Testis (tissue), 2 donors: ENCODE data around the gene ANXA2.

ENCODE experiments used
- CTCF ChIP-seq, 3 experiments: fragments of 450-650 bp in 2 of 3; fragments of 200-600 bp in 1 of 3; sonication (generic) in 1 of 3; IDR thresholded peaks; one replicate each; pipeline ENCODE4 v1.5.1; 2016 to 2019; ENCODE audit warnings: antibody characterized with exemption in 3 of 3, mild to moderate bottlenecking in 2 of 3, moderate library complexity in 1 of 3
- POLR2A ChIP-seq: fragments of 450-650 bp; IDR thresholded peaks from one replicate; pipeline ENCODE4 v1.6.1; 2017; ENCODE audit warnings: antibody characterized with exemption, mild to moderate bottlenecking, moderate library complexity

DNA sequence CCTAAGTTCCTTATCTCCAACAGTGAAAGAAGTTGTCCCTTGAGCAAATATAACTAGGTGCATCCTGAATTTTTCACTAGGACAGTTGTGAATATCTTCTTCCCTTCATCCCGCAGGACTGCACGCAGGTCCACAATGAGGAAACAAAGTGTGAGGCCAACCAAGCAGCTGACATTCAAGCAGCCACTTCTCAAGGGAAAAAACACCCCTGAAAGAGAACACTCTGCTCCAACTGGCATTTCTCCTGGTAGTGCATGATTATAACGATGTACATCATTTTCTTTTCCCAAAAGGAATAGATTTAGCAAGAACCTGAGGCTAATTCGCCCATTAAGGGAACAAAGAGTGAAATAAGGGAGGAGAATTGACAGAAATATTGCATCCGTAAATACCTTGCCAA lies 74.5 kb downstream of the ANXA2 start:
- TF ChIP-seq CTCF (IDR thresholded peaks at IDR 0.05): no peak
- no peak for TF ChIP-seq POLR2A
